GM12891 (cell line): ENCODE results near the gene CCT2.

ENCODE experiments used
- PAX5 ChIP-seq: IDR thresholded peaks from 2 replicates; pipeline ENCODE4 v1.6.1; 2011; ENCODE audit warnings: low read length, moderate library complexity, mild to moderate bottlenecking; ENCODE audit not compliant: insufficient read depth, severe bottlenecking
- POLR2A ChIP-seq: IDR thresholded peaks from 2 replicates; pipeline ENCODE4 v1.6.1; 2011; ENCODE audit warnings: low read depth, low read length, control low read depth

DNA sequence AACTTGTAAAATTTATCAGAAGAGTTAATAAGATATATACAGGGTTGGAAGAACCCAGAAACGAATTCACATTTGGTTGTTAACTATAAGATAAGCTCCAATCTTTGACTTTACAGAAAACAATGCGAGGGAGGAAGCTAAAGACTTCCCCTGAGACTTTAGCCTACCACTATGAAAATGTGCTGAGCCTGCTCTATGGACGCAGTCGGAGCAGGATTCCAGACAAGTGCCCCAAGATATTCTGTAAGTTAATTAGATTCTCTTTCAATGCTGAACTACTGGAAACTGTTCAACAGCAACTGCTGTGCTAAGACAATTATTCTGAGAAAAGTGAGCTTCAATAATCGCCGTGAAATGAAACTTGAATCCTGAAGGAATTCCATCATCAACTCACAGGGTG lies 33.8 kb downstream of the CCT2 start:
- no peak for TF ChIP-seq PAX5
- no peak for TF ChIP-seq POLR2A
